HG03571 (cell line): ENCODE results near the gene APOO.

Experiments
- ATAC-seq: cut with Tn5 transposase; IDR thresholded peaks from one replicate; pipeline ENCODE4 v1.9.1; 2021; ENCODE audit not compliant: unreplicated experiment

The APOO gene

DNA sequence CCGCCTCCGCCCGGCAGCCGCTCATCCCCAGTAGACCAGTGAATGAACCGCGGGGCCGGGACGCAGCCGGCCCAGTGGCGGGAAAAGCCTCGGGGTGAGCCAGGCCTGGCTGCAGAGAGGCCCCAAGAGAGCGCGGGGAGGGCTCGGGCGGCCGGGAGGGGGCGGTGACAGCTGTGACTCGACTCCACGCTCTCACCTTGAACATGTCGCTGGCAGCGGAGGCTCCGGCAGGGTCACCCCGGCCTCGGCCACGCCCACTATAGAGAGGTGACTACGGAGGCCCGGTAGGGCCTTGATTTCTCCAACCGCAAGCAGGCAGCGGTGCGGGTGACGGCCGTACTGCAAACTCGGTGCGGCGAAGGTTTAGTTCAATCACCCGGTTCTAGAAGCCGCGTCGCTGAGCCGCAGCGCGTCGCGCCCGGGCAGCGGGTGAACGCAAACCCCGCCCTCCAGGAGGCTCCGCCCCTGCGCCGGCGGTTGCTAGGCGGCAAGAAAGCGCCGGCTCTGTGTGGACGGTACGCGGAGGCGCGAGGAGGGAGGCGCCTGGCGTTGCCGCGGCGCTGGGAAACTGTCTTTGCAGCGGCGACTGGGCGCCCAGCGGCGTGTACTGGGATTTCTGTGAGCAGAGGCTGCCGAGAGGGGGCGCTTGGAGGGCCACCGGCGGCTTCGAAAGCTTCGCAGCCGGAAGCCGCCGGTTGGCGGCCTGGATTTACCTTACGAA is at the start of gene APOO, which contains the start of gene CXorf58:
Gene APOO, minus strand, starts transcription at position 441 of the 721 bp plus-strand sequence. Its CDS starts 236 bp downstream, at position 205.
Gene CXorf58, plus strand, starts transcription at position 509 of the 721 bp plus-strand sequence. CDS start 2,297 bp downstream, outside the sequence.
- peak; percentile 90 for ATAC-seq

DNA sequence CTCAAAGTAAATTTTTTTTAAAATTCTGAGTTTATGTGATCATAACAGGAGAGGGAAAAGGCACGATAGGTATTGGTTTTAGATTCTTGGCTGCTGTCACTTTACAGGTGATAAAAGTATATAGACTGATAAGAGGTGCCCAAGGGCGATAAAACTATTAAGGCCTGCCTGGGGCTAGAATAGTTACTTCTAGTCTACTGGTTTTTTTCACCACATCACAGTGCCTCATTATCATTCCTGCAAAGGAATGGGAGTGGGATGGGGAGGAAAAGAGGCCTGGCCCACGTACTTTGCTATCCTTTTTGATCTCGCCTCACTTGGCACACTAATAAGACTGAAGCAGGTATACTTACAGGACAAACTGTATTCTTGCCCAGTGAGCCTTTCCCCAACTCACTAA is 46.7 kb upstream of the APOO start:
- ATAC-seq: no peak

DNA sequence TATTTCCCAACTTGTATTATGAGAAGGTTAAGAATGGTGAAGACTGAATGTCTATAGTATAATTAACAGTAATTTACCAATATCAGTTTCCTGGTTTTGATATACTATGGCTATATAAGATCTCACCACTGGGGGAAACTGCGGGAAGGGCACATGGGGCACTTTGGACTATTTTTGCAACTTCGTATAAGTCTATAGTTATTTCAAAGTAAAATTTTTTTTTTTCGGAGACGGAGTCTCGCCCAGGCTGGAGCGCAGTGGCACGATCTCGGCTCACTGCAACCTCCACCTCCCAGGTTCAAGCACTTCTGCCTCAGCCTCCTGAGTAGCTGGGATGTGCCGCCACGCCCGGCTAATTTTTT is 46.2 kb upstream of the APOO start:
- ATAC-seq: no peak

DNA sequence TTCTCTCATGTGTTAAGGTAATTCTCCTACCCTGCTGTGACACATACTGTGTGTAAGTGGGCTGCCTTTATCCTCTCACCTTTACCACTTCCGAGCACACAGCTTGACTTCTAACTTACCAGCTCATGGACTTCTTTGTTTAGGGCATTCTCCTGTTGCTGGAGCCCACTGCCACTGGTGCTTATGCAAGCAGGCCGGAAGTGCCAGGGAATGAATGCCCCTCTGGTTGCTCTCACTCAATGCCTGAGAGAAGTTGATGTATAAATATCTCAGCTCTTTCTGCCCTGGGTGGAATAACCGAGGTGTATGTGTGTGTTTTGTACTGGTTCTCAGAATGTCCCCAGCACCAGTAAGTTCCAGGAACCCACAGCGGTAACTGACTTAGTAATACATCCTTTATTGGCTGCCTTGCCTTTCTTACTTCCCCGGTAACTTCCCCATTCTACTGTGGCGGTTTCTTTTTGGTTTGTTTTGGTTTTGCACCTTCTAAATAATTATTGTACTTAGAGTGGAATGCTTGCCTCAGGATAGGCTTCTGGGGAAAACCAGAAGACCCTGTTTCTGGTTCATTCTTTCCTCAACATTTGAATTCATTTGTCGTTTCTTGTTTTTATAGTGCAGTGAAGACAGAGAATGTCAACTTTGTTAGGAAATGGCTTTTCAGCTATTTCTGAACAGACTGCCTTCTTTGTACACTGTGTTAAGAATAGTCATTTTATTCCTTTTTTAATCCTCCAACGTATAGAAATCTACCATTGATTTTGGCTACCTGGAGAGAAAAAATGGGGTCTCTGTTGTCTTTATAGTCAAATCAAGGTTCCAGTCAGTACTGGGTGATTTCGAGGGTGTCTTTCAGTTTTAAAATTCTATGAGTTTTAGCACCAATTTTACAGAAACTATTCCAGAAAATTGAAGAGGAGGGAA is 45.5 kb upstream of the APOO start:
- ATAC-seq: peak; percentile 91

DNA sequence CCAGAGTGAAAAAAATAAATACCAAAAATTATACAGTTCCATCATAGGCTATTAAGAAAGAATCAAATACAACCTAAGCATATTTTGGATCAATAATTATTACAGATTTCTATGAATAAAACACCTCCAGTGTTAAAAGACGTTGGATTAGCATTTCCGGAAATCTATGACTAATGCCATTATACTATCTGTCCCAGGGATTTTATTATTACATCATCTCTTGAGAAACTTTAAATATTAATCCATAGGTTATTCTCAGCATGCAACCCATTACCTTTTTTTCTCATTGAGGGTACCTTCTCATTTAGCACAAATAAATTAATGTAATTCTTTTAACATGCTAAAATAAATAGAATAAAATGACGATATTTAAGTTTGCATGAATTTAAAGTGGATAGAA is 44.7 kb upstream of the APOO start:
- ATAC-seq: no peak

DNA sequence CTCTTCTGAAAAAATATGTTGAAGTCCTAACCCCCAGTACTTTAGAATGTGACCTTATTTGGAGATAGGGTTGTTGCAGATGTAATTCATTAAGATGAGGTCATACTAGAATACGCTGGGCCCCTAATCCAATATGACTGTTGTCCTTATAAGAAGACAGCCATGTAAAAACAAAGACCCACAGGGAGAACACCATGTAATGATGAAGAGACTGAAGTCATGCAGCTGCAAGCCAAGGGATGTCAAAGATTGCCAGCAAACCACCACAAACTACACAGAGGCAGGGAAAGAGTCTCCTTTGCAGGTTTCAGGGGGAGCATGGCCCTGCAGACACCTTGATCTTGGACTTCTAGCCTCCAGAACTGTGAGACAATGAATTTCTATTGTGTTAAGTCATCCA is 37.5 kb upstream of the APOO start:
- ATAC-seq: no peak

DNA sequence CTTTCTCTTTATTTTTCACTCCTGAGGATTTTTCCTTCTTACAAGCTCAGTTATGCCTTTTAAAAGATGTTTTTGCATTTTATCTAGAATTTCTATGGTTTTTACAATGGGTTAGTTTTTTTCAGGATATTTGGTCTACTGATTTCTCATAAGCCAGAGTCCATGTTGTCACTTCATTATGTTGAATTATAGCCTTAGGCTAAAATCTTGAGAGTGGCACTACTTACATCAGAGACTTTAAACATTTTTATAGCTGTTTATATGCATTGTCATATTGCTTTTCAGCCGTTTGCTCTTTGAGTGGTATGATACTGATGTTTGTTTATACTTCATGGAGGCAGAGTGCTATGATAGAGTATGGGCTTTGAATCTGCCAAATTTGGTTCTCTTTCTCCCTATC is 36.5 kb upstream of the APOO start:
- ATAC-seq: no peak

DNA sequence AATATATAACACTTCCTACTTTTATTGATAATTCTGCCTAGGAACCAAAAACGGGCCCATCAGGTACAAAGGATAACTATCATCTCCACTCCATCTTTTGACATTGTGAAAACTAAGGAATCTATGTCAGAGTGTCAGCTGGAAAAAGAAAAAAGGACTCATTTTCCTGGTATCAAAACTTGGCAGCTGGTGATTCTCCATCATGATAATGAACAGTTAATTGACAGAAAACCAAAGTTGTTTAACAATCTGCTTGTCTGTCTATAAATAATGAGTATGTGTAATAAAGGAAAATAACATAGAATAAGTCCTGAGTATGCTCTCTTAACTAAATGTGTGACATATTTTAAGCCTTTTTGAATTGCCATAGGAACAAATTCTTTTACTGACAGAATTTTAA is 31.5 kb upstream of the APOO start:
- ATAC-seq: no peak

DNA sequence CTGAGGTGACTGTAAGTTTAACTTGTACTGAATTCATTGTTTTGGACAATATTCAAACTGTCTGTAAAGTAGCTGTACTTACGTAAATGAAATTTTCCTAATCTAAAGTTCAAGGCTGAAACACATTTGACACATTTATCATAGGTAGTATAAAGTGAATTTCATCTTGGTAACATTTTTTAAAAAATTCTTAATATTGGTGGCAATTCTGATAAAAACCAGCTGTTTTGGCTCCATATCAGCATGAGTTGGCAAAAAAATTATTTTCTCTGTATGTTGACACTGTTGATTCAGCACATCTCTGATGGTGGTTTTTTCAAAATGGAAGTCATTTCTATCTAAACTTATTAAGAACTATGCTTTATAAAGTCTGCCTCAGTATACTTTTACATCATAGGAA is 31.0 kb upstream of the APOO start:
- ATAC-seq: no peak

DNA sequence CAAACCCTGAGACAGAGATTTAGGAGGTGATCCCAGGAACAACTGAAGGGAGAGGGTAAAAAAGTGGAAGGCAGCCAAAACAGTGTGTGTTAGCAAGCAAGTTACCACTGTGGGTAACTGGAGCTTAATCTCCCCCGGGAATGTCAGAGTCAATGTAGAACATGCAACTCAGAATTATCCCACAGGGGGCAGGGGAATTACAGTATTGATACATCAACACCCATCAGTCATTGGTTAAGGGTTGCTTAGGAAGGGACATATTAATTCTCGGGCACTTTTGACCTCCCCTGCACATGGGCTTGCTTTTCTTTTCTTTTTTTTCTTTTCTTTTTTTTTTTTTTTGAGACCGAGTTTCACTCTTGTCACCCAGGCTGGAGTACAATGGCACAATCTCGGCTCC is 29.4 kb upstream of the APOO start:
- no peak for ATAC-seq

DNA sequence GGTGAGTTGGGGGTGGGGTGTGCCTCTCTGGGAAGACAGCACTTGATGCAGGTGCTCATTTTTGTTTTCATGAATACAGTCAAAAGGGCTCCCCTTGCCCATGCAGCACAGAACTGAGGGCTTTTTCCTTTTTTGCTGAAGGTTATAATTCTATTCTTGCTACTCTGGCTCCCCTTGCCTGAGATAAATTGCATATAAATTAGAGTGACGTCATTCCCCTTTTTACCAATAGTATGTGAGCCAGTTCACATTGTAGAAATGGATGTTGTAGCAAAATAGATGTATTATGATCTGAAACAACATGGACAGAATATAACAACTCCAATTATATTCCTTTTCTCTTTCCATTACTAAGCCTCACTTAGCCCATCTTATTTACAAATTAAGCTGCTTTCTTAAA is 28.4 kb upstream of the APOO start:
- ATAC-seq: no peak

DNA sequence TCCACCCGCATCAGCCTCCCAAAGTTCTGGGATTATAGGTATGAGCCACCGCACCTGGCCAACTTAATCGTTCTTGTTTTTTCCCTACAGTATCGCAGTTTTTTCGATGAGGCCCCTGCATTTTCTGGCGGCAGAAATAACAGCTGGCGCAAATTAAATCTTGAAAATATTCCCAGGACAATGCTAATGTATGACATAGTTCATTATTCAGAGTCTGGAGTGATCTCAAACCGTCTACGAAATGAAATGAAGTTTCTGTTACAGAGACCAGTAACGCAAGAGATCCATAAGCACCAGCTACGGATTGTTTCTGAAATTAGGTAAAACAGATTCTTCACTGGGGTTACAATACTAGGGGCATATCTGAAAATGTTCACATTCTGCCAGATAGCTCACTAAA is 27.4 kb upstream of the APOO start:
- no peak for ATAC-seq

DNA sequence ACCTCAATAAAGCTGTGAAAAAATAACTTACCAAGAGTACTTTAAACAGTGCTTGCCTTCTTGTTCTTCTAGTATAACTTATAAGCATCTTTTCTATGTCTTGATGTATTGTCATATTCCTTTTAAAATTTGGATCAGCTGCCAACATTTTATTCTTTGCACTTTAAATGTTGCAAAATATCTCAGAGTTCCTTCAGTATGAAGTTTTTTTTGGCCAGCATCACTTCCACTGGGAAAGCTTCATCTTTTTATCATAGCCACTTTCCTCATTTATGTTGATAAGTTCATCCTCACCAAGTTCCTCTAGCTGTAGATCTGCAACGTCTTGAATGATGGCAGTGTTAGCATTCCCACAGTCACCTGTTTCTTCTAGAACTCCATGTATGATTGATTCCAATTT is 24.3 kb upstream of the APOO start:
- no peak for ATAC-seq

DNA sequence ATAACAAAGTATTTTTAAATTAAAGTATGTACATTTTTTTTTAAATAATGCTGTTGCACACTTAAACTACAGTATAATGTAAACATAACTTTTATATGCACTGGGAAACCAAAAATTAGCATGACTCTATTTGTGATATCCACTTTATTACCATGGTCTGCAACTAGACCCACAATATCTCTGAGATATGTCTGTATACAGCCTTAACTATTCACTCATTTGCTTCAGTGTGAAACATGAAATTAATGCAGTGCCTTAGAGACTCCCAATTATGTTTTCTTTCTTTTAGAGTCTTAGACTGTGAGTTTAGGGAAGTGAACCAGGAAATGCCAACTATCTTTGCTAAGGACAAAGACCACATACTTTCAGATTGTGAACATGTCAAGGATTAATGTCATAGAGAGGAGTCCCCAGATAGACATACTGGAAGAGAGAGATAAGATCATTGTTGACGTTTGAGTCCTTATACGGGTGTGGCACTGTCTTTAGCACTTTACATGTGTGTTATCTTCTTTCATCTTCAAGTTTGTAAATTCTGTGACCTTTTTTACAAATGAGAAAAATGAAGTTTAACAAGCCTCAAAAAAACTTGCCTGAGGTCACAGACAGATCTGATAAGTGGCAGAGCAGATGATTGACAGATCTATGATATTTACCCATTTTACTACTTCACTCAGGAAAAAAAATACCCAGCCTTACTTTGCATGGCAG is 23.3 kb upstream of the APOO start:
- no peak for ATAC-seq

DNA sequence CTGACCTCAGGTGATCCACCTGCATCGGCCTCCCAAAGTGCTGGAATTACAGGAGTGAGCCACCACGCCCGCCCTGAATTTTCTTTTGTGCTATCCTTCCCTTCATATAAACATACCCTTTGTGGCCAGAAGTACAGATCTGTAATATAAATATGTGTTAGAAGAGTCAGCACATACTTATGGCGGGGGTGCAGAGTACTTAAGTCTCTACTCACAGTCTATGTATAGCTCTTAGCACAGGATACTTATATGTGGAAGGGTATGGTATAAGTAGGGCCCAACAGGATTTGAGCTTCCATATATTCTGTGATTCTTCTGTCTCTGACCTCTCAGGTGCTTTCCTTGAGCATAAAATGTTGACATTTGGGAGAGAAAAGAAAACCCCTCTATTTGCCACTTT is 18.3 kb upstream of the APOO start:
- ATAC-seq: no peak

DNA sequence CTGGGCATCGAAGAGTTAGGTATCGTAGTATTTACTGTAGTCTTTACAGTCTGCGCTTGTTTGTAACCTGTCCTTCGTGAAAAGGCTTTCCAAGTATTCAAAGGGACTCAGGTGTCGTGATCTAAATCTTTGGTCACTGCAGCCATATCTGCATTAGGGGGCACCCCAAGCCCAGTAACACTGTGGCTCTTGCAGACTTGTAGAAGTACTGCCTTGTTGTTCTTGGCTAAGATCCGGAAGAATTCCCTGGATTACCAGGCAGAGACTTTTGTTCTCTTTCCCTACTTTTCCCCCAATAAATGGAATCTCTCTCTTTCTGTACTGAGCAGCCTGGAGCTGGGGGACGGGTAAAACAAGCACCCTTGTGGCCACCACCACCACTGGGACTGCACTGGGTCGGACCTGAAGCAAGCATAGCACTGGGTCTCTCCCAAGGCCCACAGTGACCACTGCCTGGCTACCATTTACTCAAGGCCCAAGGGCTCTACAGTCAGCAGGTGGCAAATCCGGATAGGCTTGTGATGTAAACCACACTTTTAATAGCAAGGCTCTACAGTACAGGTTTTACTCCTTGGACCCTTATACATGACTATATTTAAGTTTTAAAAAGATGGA is 12.1 kb upstream of the APOO start:
- ATAC-seq: no peak

DNA sequence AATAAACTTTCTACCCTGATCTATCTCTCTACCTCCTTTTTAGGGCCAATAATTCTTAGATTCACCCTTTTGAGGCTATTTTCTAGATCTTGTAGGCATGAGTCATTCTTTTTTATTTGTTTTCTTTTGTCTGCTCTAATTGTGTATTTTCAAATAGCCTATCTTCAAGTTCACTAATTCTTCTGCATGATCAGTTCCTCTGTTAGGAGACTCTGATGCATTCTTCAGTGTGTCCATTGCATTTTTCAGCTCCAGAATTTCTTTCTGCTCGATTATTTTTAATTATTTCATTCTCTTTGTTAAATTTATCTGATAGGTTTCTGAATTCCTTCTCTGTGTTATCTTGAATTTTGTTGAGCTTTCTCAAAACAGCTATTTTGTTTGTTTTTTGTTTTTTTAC is 11.4 kb upstream of the APOO start:
- ATAC-seq: no peak

DNA sequence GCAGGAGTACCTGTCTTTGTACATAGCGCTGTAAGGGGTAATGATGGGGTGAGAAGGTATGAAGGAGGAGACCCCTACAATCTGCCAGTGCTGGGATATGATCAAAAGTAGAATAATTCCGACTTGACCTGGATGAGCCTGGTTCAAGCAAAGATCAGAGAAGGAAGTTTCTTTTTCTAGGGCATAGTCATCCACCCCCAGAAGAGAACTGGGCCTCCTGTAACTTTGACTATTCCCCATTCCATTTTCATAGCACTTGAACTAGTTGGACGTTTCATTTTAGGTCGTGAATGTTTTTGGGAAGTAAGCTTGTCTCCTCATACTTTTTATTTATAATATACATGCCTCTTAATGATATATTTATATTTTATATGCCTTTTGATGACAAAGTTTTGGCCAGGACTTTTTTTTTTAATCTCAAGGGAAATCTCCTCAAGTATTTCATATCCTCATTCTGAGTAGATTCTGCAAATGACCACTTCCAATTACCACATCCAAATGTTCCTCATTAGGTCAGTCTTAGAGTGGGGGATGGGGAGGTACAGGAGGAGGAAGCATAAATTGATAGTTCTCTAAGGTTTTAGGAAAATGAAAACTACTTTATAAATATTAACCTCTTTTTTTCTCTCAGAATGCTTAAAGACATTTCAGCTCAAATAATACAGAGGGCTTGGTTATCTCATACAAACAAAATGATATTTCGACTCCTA is 3.5 kb upstream of the APOO start:
- no peak for ATAC-seq

DNA sequence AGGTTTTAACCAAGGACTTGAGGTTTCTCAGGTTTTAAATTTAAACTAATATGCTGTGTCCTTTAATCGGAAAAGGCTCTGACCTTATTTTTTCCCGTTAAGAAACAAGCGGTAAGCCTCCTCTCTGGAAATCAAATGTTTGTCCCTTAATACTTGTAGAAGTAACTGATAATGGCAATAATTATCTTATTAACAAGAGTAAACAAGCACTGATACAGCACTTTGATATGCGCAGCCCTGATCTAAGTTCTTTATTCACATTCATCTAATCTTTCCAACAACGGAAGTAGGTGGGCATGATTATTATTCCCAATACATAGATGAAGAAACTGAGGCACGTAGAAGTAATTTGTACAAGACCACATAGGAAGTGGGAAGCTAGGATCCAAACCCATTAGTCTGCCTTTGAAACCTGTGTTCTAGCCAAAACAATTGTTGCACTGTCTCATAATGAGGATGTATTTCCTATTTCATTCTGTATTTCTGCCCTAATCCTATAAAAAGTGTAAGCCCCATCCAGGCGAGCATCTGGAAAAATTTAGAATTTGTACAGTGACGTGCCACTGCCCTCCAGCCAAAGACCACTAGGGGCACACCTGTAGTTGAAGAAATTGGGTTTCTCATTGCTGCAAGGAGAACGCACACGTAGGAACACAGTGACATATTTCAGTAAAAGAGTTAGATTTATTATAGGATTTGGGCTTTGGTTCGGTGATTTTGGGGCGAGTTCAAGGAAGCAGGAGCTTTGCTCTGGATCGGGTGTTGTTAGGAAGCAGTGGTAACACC is 674 bp upstream of the APOO start:
- no peak for ATAC-seq

DNA sequence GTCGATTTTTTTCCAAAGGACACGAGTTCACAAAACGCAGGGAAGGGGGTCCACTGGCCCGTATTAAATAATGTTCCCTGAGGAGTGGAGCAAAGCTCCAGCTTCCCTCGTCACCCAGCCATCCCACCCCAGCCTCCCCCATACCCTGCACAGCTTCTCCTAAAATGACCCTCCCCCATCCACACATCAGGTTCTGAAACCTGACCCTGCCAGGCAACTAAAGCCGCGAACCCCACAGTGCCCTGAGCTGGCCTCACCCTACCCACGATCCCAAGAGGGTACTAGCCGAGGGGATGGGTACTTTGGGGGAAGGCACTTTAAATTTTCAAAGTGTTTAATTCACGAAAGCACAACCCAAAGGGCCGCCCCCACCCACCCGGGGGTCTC is 634 bp downstream of the APOO start:
- peak; percentile 5 for ATAC-seq
